Right renal cortex interstitium (tissue), 3 donors: ENCODE results near the gene CST6. TPM values are rescaled to one million over a fixed set of nuclear protein-coding genes. Genes with fewer than 3 reads are reported as not detected.
A peak's percentile ranks its signal among the peaks of the same experiment; 100 is the strongest.

Experiments
- DNase-seq, 3 donors: peaks; one replicate each; pipeline ENCODE4 v3.0.0-alpha.2; 2013; ENCODE audit warnings: low read depth in 3 of 3, low spot score in 2 of 3
- polyA plus RNA-seq, 3 donors: library from polyadenylated mRNA; unstranded; fragments of 120-200 nt; gene quantifications; one replicate each; pipeline ENCODE4 v1.2.1, GENCODE V29; 2013; ENCODE audit not compliant: insufficient read length in 3 of 3

Gene CST6
- polyA plus RNA-seq, 3 donors, result not detected

- DNase-seq, result no peak
Measured at GRCh38 chr11:66042996-66043906, 31.4 kb downstream of the CST6 start.

GRCh38 chr11:66044757-66045156, 32.9 kb downstream of the CST6 start:
- DNase-seq, result no peak

- no peak for DNase-seq
Measured at GRCh38 chr11:66045177-66045639, 33.4 kb downstream of the CST6 start.

- DNase-seq, result no peak
Measured at GRCh38 chr11:66046901-66047300, 35.1 kb downstream of the CST6 start.

GRCh38 chr11:66047541-66048365, 35.9 kb downstream of the CST6 start:
- DNase-seq, result no peak

- no peak for DNase-seq
Measured at GRCh38 chr11:66048547-66049323, 36.9 kb downstream of the CST6 start, which contains the start of gene GAL3ST3. Gene GAL3ST3 (minus strand): TSS chr11:66049161. CDS start chr11:66045415, 3,746 bp downstream.

GRCh38 chr11:66050581-66051231, 38.9 kb downstream of the CST6 start:
- no peak for DNase-seq

GRCh38 chr11:66051371-66051765, 39.6 kb downstream of the CST6 start:
- DNase-seq, result no peak

- peak; percentile 90 to 95 (median 91) for DNase-seq
Measured at GRCh38 chr11:66051766-66052663, 40.2 kb downstream of the CST6 start, which contains the start of gene SF3B2. Gene SF3B2 (plus strand): TSS chr11:66052364. CDS start chr11:66052385, 21 bp downstream.

- DNase-seq, result no peak
Measured at GRCh38 chr11:66052664-66052982, 40.8 kb downstream of the CST6 start.

- no peak for DNase-seq
Measured at GRCh38 chr11:66055021-66055420, 43.2 kb downstream of the CST6 start.

GRCh38 chr11:66056501-66056900, 44.7 kb downstream of the CST6 start:
- no peak for DNase-seq

- no peak for DNase-seq
Measured at GRCh38 chr11:66059966-66060680, 48.3 kb downstream of the CST6 start.

- no peak for DNase-seq
Measured at GRCh38 chr11:66061268-66061667, 49.5 kb downstream of the CST6 start.

GRCh38 chr11:66062408-66062807, 50.6 kb downstream of the CST6 start:
- no peak for DNase-seq
